HG02973 (cell line): ENCODE data around the gene CFAP53.
"Not testable (repeated sequence)": the region's sequence is repeated elsewhere in the genome, so short reads cannot be mapped to it uniquely, and the experiment has no call there.

Experiments
- ATAC-seq: cut with Tn5 transposase; IDR thresholded peaks from one replicate; pipeline ENCODE4 v1.9.1; 2021; ENCODE audit warnings: moderate library complexity; ENCODE audit not compliant: unreplicated experiment

The CFAP53 gene

GRCh38 chr18:50274044-50274442, 7.7 kb upstream of the CFAP53 start:
- no peak for ATAC-seq

- no peak for ATAC-seq
Measured at GRCh38 chr18:50273203-50274043, 7.1 kb upstream of the CFAP53 start.

GRCh38 chr18:50272568-50272967, 6.3 kb upstream of the CFAP53 start:
- no peak for ATAC-seq

GRCh38 chr18:50268022-50268747, 1.9 kb upstream of the CFAP53 start:
- peak; percentile 63 for ATAC-seq

GRCh38 chr18:50262977-50263376, 3.3 kb downstream of the CFAP53 start:
- no peak for ATAC-seq

GRCh38 chr18:50250935-50251334, 15.4 kb downstream of the CFAP53 start:
- no peak for ATAC-seq

GRCh38 chr18:50249576-50249975, 16.7 kb downstream of the CFAP53 start:
- no peak for ATAC-seq

GRCh38 chr18:50247561-50247960, 18.7 kb downstream of the CFAP53 start:
- ATAC-seq, result no peak

- ATAC-seq, result not testable (repeated sequence)
Measured at GRCh38 chr18:50241768-50242167, 24.5 kb downstream of the CFAP53 start.

GRCh38 chr18:50240080-50240563, 26.2 kb downstream of the CFAP53 start:
- ATAC-seq, result no peak

GRCh38 chr18:50232419-50232818, 33.9 kb downstream of the CFAP53 start:
- ATAC-seq, result no peak

- no peak for ATAC-seq
Measured at GRCh38 chr18:50231621-50232020, 34.7 kb downstream of the CFAP53 start.

- ATAC-seq, result not testable (repeated sequence)
Measured at GRCh38 chr18:50220249-50220648, 46.0 kb downstream of the CFAP53 start.

GRCh38 chr18:50218432-50219197, 47.7 kb downstream of the CFAP53 start:
- no peak for ATAC-seq

GRCh38 chr18:50209311-50209710, 57.0 kb downstream of the CFAP53 start:
- no peak for ATAC-seq

GRCh38 chr18:50207722-50208121, 58.6 kb downstream of the CFAP53 start:
- no peak for ATAC-seq

GRCh38 chr18:50203801-50204604, 62.3 kb downstream of the CFAP53 start:
- no peak for ATAC-seq

- no peak for ATAC-seq
Measured at GRCh38 chr18:50201476-50202018, 64.7 kb downstream of the CFAP53 start.

- no peak for ATAC-seq
Measured at GRCh38 chr18:50199921-50200320, 66.4 kb downstream of the CFAP53 start.

- ATAC-seq, result no peak
Measured at GRCh38 chr18:50199346-50199855, 66.9 kb downstream of the CFAP53 start.
